H1 (cell line): ENCODE measurements around the gene IKZF3. TPM values are rescaled to one million over a fixed set of nuclear protein-coding genes. Genes with fewer than 3 reads are reported as not detected.

ENCODE experiments used
- E2F6 ChIP-seq: IDR thresholded peaks from 2 replicates; pipeline ENCODE4 v1.6.1; 2012; ENCODE audit warnings: inconsistent platforms
- POLR2A ChIP-seq, 2 experiments: IDR thresholded peaks; 1 replicate in 1 of 2; 2 replicates in 1 of 2; pipeline ENCODE4 v1.6.1; 2011; ENCODE audit warnings: low read depth in 2 of 2, low read length in 2 of 2, mild to moderate bottlenecking in 2 of 2; ENCODE audit errors: control extremely low read depth in 1 of 2
- POLR2AphosphoS5 ChIP-seq: IDR thresholded peaks from 2 replicates; pipeline ENCODE4 v1.6.1; 2011; ENCODE audit warnings: low read depth, low read length
- TAF1 ChIP-seq: IDR thresholded peaks from 2 replicates; pipeline ENCODE4 v1.6.1; 2011; ENCODE audit warnings: mild to moderate bottlenecking, low read depth, low read length
- TEAD4 ChIP-seq: IDR thresholded peaks from 2 replicates; pipeline ENCODE4 v1.6.1; 2012; ENCODE audit warnings: low read depth, low read length, inconsistent platforms, mixed read lengths
- USF2 ChIP-seq: IDR thresholded peaks from 2 replicates; pipeline ENCODE4 v1.6.1; 2011; ENCODE audit warnings: low read length, improper control_type of control experiment
- ZNF274 ChIP-seq: IDR thresholded peaks from 2 replicates; pipeline ENCODE4 v1.7.0; 2012; ENCODE audit warnings: low read length, borderline replicate concordance; ENCODE audit errors: extremely low read depth
- polyA plus RNA-seq, 7 experiments: library from polyadenylated mRNA; depleted of rRNA in 3 of 7; stranded (reverse) in 5 of 7; unstranded in 2 of 7; fragments of >200 nt in 5 of 7; fragments of 200-250 nt in 2 of 7; gene quantifications; 1 replicate in 5 of 7; 2 replicates in 1 of 7; 4 replicates in 1 of 7; pipeline versions ENCODE4 v1.2.1 to v1.2.3, GENCODE V29; 2011 to 2013; ENCODE audit warnings: missing spikeins in 2 of 7, mixed read lengths in 2 of 7
- total RNA-seq: library from RNA; stranded (reverse); fragmentation: NEBNext Ultra II Directional; extraction: Animal tissue kit (Norgen Biotek cat#: 25700); gene quantifications from 2 replicates; pipeline ENCODE4 v1.2.1, GENCODE V29; 2021

Gene IKZF3
- total and polyA plus RNA-seq, 2 of the 8 experiments (the other 6 are each of a cell fraction or from before 2014, with no cell fraction given) = 0.23 to 0.56 TPM

- no peak for TF ChIP-seq ZNF274
- 0 out of 2 replicates have a peak, but pooled peaks have one; percentile 20 for TF ChIP-seq TAF1
- TF ChIP-seq POLR2AphosphoS5 = peak; percentile 42; the same call in 1 of the 2 replicates
- peak; percentile 28; the same call in 1 of the 2 replicates for TF ChIP-seq E2F6
- peak; percentile 29 to 34; a peak in 2 of 3 replicates for TF ChIP-seq POLR2A (IDR thresholded peaks at IDR 0.05; ENCODE audit: control extremely low read depth in 1 of 2, low read depth in 2 of 2, low read length in 2 of 2)
- no peak for TF ChIP-seq TEAD4
- TF ChIP-seq USF2 = no peak
- TF ChIP-seq, all 59 proteins: peak for 10
Observed at GRCh38 chr17:39738983-39739884, 124.9 kb downstream of the IKZF3 start (continued).
